ENCODE measurements around the gene ACAA1.

ACAA1 gene

GRCh38 chr3:38118421-38119247 lies 18.3 kb downstream of the ACAA1 start:
- DNase-seq = peak; percentile 12

- peak; percentile 62 for DNase-seq
Observed at GRCh38 chr3:38117748-38118420, 19.0 kb downstream of the ACAA1 start.

- DNase-seq = peak; percentile 26
Observed at GRCh38 chr3:38117163-38117716, 19.7 kb downstream of the ACAA1 start.

- DNase-seq = peak; percentile 16
Observed at GRCh38 chr3:38116471-38117162, 20.3 kb downstream of the ACAA1 start.

- DNase-seq = peak; percentile 10
Observed at GRCh38 chr3:38115645-38116427, 21.1 kb downstream of the ACAA1 start.

- peak; percentile 15 for DNase-seq
Observed at GRCh38 chr3:38114875-38115644, 21.9 kb downstream of the ACAA1 start.

- peak; percentile 16 for DNase-seq
Observed at GRCh38 chr3:38114052-38114874, 22.7 kb downstream of the ACAA1 start.

- DNase-seq = no peak
Observed at GRCh38 chr3:38112378-38112761, 24.6 kb downstream of the ACAA1 start.

- DNase-seq = no peak
Observed at GRCh38 chr3:38111696-38112377, 25.1 kb downstream of the ACAA1 start.

GRCh38 chr3:38111201-38111600 lies 25.7 kb downstream of the ACAA1 start:
- no peak for DNase-seq

GRCh38 chr3:38110314-38111050 lies 26.4 kb downstream of the ACAA1 start:
- DNase-seq = no peak

GRCh38 chr3:38109580-38110313 lies 27.2 kb downstream of the ACAA1 start:
- DNase-seq = no peak

- no peak for DNase-seq
Observed at GRCh38 chr3:38108649-38109579, 28.0 kb downstream of the ACAA1 start.

GRCh38 chr3:38107911-38108648 lies 28.8 kb downstream of the ACAA1 start:
- DNase-seq = no peak

- no peak for DNase-seq
Observed at GRCh38 chr3:38105525-38105924, 31.4 kb downstream of the ACAA1 start.

- DNase-seq = no peak
Observed at GRCh38 chr3:38102444-38102814, 34.5 kb downstream of the ACAA1 start.
